ENCODE results near the gene ASGR1.
"Not testable (repeated sequence)": the region's sequence is repeated elsewhere in the genome, so short reads cannot be mapped to it uniquely, and the experiment has no call there.

DNA sequence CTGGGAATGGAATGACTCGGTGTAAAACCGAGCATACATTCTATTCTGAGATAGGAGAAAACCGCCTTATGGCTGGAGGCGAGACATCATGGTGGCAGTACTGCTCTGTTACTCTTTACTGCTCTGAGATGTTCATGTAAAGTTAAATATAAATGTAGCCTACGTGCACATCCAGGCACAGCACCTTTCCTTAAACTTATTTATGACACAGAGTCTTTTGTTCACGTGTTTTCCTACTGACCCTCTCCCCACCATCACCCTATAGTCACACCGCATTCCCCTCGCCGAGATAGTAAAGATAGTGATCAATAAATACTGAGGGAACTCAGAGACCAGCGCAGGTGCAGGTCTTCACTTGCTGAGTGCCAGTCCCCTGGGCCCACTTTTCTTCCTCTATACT is 19.6 kb downstream of the ASGR1 start:
- TF ChIP-seq, protein P1, sequence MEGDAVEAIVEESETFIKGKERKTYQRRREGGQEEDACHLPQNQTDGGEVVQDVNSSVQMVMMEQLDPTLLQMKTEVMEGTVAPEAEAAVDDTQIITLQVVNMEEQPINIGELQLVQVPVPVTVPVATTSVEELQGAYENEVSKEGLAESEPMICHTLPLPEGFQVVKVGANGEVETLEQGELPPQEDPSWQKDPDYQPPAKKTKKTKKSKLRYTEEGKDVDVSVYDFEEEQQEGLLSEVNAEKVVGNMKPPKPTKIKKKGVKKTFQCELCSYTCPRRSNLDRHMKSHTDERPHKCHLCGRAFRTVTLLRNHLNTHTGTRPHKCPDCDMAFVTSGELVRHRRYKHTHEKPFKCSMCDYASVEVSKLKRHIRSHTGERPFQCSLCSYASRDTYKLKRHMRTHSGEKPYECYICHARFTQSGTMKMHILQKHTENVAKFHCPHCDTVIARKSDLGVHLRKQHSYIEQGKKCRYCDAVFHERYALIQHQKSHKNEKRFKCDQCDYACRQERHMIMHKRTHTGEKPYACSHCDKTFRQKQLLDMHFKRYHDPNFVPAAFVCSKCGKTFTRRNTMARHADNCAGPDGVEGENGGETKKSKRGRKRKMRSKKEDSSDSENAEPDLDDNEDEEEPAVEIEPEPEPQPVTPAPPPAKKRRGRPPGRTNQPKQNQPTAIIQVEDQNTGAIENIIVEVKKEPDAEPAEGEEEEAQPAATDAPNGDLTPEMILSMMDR (conservative IDR thresholded peaks at IDR 0.05; ENCODE audit: low read length), result not testable (repeated sequence)
- not testable (repeated sequence) for TF ChIP-seq EZH2phosphoT487 (IDR thresholded peaks at IDR 0.05; ENCODE audit: borderline replicate concordance, low read depth, low read length)

All from OCI-LY7 (cell line).